ENCODE data around the gene CRELD1. TPM values are rescaled to one million over a fixed set of nuclear protein-coding genes. Genes with fewer than 3 reads are reported as not detected.

CRELD1 gene
- total and polyA plus RNA-seq, 2 of the 13 experiments (the other 11 are each of a cell fraction or from before 2014, with no cell fraction given) = 27.1 to 61.9 TPM

DNA sequence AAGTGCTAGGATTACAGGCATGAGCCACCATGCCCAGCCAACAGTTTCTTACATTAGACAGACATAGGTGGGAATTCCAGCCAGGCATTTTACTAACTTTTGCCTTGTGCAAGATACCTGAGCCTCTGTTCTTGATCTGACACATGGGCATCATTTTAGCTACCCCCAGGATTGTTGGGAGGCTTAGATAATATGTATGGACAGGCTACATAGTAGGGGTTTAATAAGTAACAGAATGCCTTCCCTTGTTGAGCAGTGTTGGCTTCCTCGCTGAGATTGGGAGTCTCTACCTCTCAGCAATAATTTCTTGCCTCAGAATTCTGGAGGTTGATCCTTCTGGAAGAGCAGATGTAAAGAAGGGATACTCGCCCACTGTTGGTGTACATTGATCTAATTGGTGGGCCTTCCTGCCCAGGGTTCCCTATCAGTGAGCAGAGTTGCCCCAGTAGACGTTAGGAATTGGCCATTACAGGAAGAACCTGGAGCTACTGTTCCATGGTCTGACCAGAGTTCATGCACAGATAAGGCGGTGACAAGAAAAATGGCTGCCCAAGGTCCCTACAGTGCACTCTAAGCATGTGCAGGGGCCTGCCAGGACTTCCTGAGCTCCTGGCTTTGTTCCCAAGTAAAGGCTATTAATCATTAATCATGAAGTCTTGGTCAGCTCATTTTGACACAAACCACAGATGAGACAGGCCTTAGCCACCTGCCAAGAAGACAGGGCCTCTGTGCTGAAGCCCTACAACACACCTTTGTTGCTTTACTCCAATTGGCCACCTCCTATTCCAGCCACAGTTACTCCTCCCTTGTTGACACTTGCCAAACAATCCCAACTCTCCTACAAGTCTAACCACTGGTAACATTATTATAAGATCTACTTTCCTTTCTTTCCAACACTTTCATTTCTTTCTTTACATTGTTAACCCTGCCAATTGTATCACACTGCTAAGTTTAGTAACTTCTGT, 35.9 kb upstream of the CRELD1 start (continued):
- no peak; the same call in 1 of the 2 replicates for TF ChIP-seq KDM4B (CRISPR knock-in tag; IDR thresholded peaks at IDR 0.05)
- no peak; the same call in 1 of the 2 replicates for TF ChIP-seq BORCS8-MEF2B (CRISPR knock-in tag; IDR thresholded peaks at IDR 0.05)
- TF ChIP-seq, protein P1, sequence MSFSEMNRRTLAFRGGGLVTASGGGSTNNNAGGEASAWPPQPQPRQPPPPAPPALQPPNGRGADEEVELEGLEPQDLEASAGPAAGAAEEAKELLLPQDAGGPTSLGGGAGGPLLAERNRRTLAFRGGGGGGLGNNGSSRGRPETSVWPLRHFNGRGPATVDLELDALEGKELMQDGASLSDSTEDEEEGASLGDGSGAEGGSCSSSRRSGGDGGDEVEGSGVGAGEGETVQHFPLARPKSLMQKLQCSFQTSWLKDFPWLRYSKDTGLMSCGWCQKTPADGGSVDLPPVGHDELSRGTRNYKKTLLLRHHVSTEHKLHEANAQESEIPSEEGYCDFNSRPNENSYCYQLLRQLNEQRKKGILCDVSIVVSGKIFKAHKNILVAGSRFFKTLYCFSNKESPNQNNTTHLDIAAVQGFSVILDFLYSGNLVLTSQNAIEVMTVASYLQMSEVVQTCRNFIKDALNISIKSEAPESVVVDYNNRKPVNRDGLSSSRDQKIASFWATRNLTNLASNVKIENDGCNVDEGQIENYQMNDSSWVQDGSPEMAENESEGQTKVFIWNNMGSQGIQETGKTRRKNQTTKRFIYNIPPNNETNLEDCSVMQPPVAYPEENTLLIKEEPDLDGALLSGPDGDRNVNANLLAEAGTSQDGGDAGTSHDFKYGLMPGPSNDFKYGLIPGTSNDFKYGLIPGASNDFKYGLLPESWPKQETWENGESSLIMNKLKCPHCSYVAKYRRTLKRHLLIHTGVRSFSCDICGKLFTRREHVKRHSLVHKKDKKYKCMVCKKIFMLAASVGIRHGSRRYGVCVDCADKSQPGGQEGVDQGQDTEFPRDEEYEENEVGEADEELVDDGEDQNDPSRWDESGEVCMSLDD (CRISPR knock-in tag; IDR thresholded peaks at IDR 0.05; ENCODE audit: borderline replicate concordance) = no peak
- TF ChIP-seq SNRNP70 (IDR thresholded peaks at IDR 0.05; ENCODE audit: low read depth, low read length) = no peak
- TF ChIP-seq NCOA5 (CRISPR knock-in tag; IDR thresholded peaks at IDR 0.05) = no peak
- TF ChIP-seq, protein P2, sequence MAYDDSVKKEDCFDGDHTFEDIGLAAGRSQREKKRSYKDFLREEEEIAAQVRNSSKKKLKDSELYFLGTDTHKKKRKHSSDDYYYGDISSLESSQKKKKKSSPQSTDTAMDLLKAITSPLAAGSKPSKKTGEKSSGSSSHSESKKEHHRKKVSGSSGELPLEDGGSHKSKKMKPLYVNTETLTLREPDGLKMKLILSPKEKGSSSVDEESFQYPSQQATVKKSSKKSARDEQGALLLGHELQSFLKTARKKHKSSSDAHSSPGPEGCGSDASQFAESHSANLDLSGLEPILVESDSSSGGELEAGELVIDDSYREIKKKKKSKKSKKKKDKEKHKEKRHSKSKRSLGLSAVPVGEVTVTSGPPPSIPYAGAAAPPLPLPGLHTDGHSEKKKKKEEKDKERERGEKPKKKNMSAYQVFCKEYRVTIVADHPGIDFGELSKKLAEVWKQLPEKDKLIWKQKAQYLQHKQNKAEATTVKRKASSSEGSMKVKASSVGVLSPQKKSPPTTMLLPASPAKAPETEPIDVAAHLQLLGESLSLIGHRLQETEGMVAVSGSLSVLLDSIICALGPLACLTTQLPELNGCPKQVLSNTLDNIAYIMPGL (CRISPR knock-in tag; IDR thresholded peaks at IDR 0.05; ENCODE audit: borderline replicate concordance in 1 of 2, low read depth in 1 of 2) = peak; percentile 37 to 49; a peak in 3 of 4 replicates
- no peak for TF ChIP-seq NFE2 (CRISPR knock-in tag; IDR thresholded peaks at IDR 0.05)
- no peak for TF ChIP-seq ZNF768 (CRISPR knock-in tag; IDR thresholded peaks at IDR 0.05)
- no peak for TF ChIP-seq KAT2B (IDR thresholded peaks at IDR 0.05; ENCODE audit: borderline replicate concordance, low read depth, low read length)
- peak; percentile 25; the same call in 1 of the 2 replicates for TF ChIP-seq MIXL1 (CRISPR knock-in tag; IDR thresholded peaks at IDR 0.05)
- TF ChIP-seq, protein P3, sequence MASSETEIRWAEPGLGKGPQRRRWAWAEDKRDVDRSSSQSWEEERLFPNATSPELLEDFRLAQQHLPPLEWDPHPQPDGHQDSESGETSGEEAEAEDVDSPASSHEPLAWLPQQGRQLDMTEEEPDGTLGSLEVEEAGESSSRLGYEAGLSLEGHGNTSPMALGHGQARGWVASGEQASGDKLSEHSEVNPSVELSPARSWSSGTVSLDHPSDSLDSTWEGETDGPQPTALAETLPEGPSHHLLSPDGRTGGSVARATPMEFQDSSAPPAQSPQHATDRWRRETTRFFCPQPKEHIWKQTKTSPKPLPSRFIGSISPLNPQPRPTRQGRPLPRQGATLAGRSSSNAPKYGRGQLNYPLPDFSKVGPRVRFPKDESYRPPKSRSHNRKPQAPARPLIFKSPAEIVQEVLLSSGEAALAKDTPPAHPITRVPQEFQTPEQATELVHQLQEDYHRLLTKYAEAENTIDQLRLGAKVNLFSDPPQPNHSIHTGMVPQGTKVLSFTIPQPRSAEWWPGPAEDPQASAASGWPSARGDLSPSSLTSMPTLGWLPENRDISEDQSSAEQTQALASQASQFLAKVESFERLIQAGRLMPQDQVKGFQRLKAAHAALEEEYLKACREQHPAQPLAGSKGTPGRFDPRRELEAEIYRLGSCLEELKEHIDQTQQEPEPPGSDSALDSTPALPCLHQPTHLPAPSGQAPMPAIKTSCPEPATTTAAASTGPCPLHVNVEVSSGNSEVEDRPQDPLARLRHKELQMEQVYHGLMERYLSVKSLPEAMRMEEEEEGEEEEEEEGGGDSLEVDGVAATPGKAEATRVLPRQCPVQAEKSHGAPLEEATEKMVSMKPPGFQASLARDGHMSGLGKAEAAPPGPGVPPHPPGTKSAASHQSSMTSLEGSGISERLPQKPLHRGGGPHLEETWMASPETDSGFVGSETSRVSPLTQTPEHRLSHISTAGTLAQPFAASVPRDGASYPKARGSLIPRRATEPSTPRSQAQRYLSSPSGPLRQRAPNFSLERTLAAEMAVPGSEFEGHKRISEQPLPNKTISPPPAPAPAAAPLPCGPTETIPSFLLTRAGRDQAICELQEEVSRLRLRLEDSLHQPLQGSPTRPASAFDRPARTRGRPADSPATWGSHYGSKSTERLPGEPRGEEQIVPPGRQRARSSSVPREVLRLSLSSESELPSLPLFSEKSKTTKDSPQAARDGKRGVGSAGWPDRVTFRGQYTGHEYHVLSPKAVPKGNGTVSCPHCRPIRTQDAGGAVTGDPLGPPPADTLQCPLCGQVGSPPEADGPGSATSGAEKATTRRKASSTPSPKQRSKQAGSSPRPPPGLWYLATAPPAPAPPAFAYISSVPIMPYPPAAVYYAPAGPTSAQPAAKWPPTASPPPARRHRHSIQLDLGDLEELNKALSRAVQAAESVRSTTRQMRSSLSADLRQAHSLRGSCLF (CRISPR knock-in tag; IDR thresholded peaks at IDR 0.05; ENCODE audit: borderline replicate concordance) = no peak; the same call in 1 of the 2 replicates
- TF ChIP-seq, protein P4, sequence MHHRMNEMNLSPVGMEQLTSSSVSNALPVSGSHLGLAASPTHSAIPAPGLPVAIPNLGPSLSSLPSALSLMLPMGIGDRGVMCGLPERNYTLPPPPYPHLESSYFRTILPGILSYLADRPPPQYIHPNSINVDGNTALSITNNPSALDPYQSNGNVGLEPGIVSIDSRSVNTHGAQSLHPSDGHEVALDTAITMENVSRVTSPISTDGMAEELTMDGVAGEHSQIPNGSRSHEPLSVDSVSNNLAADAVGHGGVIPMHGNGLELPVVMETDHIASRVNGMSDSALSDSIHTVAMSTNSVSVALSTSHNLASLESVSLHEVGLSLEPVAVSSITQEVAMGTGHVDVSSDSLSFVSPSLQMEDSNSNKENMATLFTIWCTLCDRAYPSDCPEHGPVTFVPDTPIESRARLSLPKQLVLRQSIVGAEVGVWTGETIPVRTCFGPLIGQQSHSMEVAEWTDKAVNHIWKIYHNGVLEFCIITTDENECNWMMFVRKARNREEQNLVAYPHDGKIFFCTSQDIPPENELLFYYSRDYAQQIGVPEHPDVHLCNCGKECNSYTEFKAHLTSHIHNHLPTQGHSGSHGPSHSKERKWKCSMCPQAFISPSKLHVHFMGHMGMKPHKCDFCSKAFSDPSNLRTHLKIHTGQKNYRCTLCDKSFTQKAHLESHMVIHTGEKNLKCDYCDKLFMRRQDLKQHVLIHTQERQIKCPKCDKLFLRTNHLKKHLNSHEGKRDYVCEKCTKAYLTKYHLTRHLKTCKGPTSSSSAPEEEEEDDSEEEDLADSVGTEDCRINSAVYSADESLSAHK (CRISPR knock-in tag; IDR thresholded peaks at IDR 0.05; ENCODE audit: borderline replicate concordance) = no peak
- 0 out of 2 replicates have a peak, but pooled peaks have one; percentile 17 for TF ChIP-seq ZFP90 (CRISPR knock-in tag; IDR thresholded peaks at IDR 0.05; ENCODE audit: borderline replicate concordance)
- TF ChIP-seq ZNF782 (CRISPR knock-in tag; IDR thresholded peaks at IDR 0.05; ENCODE audit: borderline replicate concordance) = peak; percentile 60; the same call in 1 of the 2 replicates
- peak; percentile 89 for TF ChIP-seq SAP130 (CRISPR knock-in tag; IDR thresholded peaks at IDR 0.05; ENCODE audit: low read depth)
